HG03457 (cell line): ENCODE measurements around the gene ZNF280D.

Experiments
- ATAC-seq: cut with Tn5 transposase; IDR thresholded peaks from one replicate; pipeline ENCODE4 v1.9.1; 2021; ENCODE audit warnings: moderate number of reproducible peaks; ENCODE audit not compliant: unreplicated experiment

ZNF280D gene

GRCh38 chr15:56640549-56640948 is 92.8 kb downstream of the ZNF280D start:
- ATAC-seq = no peak

GRCh38 chr15:56640127-56640526 is 93.2 kb downstream of the ZNF280D start:
- no peak for ATAC-seq

- ATAC-seq = no peak
These were observed 93.7 kb downstream of the ZNF280D start for GRCh38 chr15:56639631-56640030.

GRCh38 chr15:56631765-56632164 is 101.5 kb downstream of the ZNF280D start:
- ATAC-seq = no peak

- no peak for ATAC-seq
These were observed 104.3 kb downstream of the ZNF280D start for GRCh38 chr15:56628893-56629532.

GRCh38 chr15:56619887-56620286 is 113.4 kb downstream of the ZNF280D start:
- ATAC-seq = no peak

- no peak for ATAC-seq
These were observed 115.7 kb downstream of the ZNF280D start for GRCh38 chr15:56617628-56618027.

- ATAC-seq = no peak
These were observed 116.8 kb downstream of the ZNF280D start for GRCh38 chr15:56616551-56616950.

GRCh38 chr15:56613811-56614210 is 119.5 kb downstream of the ZNF280D start:
- ATAC-seq = no peak

GRCh38 chr15:56608993-56609392 is 124.3 kb downstream of the ZNF280D start:
- ATAC-seq = no peak

- ATAC-seq = peak; percentile 98
These were observed 125.0 kb downstream of the ZNF280D start for GRCh38 chr15:56608140-56608778.

- no peak for ATAC-seq
These were observed 131.1 kb downstream of the ZNF280D start for GRCh38 chr15:56602253-56602652.

- ATAC-seq = no peak
These were observed 132.9 kb downstream of the ZNF280D start for GRCh38 chr15:56600380-56600779.

- ATAC-seq = no peak
These were observed 134.3 kb downstream of the ZNF280D start for GRCh38 chr15:56598991-56599390.

- ATAC-seq = no peak
These were observed 145.6 kb downstream of the ZNF280D start for GRCh38 chr15:56587686-56588085.

- no peak for ATAC-seq
These were observed 147.1 kb downstream of the ZNF280D start for GRCh38 chr15:56586206-56586605.

GRCh38 chr15:56582785-56583184 is 150.5 kb downstream of the ZNF280D start:
- no peak for ATAC-seq
